Non-pigmented ciliary epithelial cell (primary cell): ENCODE data around the gene MRPS18C.
"Not testable (repeated sequence)": the region's sequence is repeated elsewhere in the genome, so short reads cannot be mapped to it uniquely, and the experiment has no call there.

Experiments
- DNase-seq: peaks from one replicate; pipeline ENCODE4 v3.0.0-alpha.2; 2010; ENCODE audit warnings: low read depth

The MRPS18C gene

DNA sequence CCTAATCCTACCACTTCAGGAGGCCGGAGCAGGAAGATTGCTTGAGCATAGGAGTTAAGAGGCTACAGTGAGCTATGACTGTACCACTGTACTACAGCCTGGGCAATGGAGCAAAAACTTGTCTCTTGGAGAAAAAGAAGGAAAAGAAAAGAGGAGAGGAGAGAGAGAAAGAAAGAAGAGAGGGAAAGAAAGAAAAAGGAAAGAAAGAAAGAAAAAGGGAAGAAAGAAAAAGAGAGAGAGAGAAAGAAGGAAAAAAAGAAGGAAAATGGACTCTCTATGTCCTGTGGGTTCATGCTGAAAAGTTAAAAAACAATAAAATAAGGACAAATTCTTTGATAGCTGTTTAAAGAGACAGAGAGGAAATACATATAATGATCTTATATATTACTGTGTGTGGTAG is 42.3 kb downstream of the MRPS18C start:
- no peak for DNase-seq

DNA sequence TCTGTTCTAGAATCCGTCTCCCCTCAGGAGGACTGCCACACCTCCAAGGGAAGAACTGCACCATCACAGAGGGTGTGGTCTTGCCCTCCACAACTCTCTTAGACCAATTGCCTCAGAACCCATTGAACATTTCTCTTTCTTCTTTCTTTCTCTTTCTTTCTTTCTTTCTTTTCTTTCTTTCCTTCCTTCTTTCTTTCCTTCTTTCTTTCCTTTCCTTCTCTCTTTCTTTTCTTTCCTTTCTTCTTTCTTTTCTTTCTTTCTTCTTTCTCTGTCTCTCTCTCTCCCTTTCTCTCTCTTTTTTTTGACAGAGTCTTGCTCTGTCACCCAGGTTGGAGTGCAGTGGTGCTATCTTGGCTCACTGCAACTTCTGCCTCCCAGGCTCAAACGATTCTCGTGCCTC is 45.8 kb downstream of the MRPS18C start:
- DNase-seq: not testable (repeated sequence)

DNA sequence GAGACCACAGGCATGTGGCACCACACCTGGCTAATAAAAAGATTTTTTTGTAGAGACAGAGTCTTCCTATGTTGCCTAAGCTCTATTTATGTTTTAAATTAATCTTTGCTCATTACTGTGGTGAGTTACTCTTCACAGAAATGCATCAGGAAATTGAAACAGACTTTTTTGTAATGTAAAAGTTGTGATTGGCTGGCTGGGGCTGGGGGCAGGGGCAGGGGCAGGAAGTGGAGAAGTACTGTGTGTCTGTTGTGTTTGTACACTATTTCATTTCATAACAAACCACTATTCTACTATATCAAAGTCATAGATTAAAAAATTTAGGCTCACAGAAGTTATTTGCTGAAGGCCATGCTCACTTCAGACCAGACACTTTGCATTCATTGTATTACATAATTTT is 48.1 kb downstream of the MRPS18C start:
- DNase-seq: no peak

DNA sequence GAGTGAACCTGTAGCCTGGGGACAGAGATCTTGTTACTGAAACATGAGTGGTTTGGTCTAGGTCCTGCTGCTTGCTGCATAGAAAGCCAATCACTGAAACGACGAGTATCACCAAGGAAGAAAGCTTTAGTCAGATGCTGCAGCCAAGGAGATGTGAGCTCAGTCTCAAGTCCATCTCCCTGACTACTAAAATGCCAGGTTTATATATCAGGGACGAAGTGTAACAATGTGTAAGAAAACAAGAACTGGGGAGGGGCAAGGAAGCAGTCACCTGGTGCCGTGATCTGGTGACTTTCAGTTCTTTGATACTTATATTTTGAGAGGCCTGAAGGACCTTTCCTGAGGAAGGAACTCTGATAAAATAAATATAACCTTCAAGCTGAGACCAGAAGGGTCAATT is 48.6 kb downstream of the MRPS18C start:
- no peak for DNase-seq

DNA sequence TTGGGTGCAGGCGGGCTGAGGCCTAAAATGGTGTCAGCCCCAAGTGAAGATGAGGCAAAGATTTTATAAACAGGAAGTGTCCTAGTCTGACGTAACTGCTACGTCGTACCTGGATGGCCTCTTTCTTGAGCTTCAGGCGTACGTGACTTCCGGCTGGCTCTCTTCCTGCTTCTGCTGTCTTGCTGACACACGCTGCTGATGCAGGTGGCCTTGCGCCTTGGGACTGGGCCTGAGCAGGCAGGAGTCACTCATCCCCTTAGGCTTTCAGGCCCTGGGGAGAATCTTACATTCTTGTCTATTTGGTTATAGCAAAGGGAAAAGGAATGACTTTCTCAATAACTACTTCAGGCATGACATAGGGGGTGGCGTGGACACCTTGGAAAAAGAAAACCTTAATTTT is 49.1 kb downstream of the MRPS18C start:
- DNase-seq: no peak

DNA sequence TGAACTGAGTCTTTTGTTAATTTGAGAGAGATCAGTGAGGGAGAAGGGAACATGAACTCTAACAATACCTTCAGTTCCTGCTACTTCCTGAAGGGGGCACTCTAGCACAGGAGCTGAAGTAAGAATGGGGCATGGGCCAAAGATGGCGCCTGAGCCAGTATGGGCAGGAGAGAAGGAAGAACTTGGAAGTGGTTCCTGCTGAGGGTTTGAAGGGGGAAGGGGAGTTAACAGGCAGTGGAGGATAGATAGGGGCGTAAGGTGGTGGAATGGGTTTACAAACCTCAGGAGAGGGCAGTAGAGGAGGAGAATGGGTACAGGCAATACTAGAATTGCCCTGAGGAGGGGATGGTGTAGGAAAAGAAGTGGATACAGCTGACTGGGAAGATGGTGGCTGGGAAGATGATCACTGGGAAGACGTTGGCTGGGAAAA is 53.3 kb downstream of the MRPS18C start:
- not testable (repeated sequence) for DNase-seq

DNA sequence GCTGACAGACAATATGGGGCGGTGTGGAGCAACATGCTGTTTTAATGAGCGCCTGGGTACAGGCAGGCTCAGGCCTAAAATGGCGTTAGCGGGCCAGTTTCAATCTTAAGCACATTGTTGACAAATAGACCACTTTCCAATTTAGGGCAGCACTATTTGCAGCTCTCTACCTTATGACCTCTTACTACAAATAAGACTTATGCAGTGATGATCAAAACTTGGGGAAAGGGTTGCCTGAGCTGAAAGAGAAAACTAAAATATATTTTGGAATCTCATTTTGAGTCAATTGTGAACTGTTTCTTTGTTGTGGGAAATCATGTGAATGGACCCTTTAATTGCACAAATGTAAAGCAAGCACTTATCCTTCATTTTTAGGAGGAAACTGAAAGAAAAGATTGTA is 54.6 kb downstream of the MRPS18C start:
- DNase-seq: no peak
